WTC11 (cell line): Measurements from ENCODE around the gene CBFA2T2. TPM values are rescaled to one million over a fixed set of nuclear protein-coding genes. Genes with fewer than 3 reads are reported as not detected.

Experiments
- ATAC-seq: fragments of 200-7000 bp; cut with Tn5 transposase; 2 replicates; pipeline ENCODE4 v1.10.0; 2021; ENCODE audit warnings: mild to moderate bottlenecking, moderate library complexity
- CTCF ChIA-PET: fragments of 300-600 bp; sonication (Branson Sonifier 250); formaldehyde crosslinking; loops from one replicate; lab custom pipeline; 2021; ENCODE audit warnings: antibody characterized with exemption; lab: Charles Lee
- POLR2A ChIA-PET: fragments of 350-600 bp; sonication (Branson Sonifier 250); formaldehyde crosslinking; loops from one replicate; lab custom pipeline; 2021; ENCODE audit warnings: antibody characterized with exemption; lab: Charles Lee
- DNase-seq: peaks from one replicate; pipeline ENCODE4 v3.0.0; 2021; ENCODE audit warnings: low spot score
- H3K27ac Mint-ChIP-seq: 2 replicates; pipeline ENCODE4 v1.8.0; 2021; ENCODE audit warnings: mixed read lengths
- H3K27me3 Mint-ChIP-seq: 2 replicates; pipeline ENCODE4 v1.8.0; 2021; ENCODE audit warnings: low read depth, mild to moderate bottlenecking, moderate library complexity, mixed read lengths
- H3K36me3 Mint-ChIP-seq: 2 replicates; pipeline ENCODE4 v1.8.0; 2021; ENCODE audit warnings: mixed read lengths
- H3K4me1 Mint-ChIP-seq: 2 replicates; pipeline ENCODE4 v1.8.0; 2022; ENCODE audit warnings: mixed read lengths
- H3K4me3 Mint-ChIP-seq: 2 replicates; pipeline ENCODE4 v1.8.0; 2021; ENCODE audit warnings: mild to moderate bottlenecking, moderate library complexity, mixed read lengths
- H3K9me3 Mint-ChIP-seq: 2 replicates; pipeline ENCODE4 v1.8.0; 2021; ENCODE audit warnings: mixed read lengths
- ATF3 ChIP-seq: sonication (generic); formaldehyde crosslinking; conservative IDR thresholded peaks from 2 replicates; pipeline ENCODE4 v1.8.1; 2022; ENCODE audit warnings: mild to moderate bottlenecking, missing genetic modification reagents
- ATF6 ChIP-seq: sonication (generic); formaldehyde crosslinking; IDR thresholded peaks from 2 replicates; pipeline ENCODE4 v1.8.1; 2023; ENCODE audit warnings: mild to moderate bottlenecking, missing genetic modification reagents
- CTCF ChIP-seq: fragments of 200-600 bp; IDR thresholded peaks from 2 replicates; pipeline ENCODE4 v1.8.0; 2022; ENCODE audit warnings: antibody characterized with exemption
- FOXJ3 ChIP-seq: sonication (generic); formaldehyde crosslinking; IDR thresholded peaks from 2 replicates; pipeline ENCODE4 v1.9.0; 2021; ENCODE audit warnings: missing genetic modification reagents, mild to moderate bottlenecking, borderline replicate concordance
- GRHL2 ChIP-seq: fragments of 250-450 bp; sonication (Bioruptor Pico); IDR thresholded peaks from 2 replicates; pipeline ENCODE4 v1.8.0; 2022; ENCODE audit warnings: mild to moderate bottlenecking, moderate library complexity; ENCODE audit not compliant: insufficient replicate concordance, severe bottlenecking
- GTF2I ChIP-seq: fragments of 250-450 bp; sonication (Bioruptor Pico); conservative IDR thresholded peaks from 2 replicates; pipeline ENCODE4 v1.4.0; 2021; ENCODE audit warnings: mild to moderate bottlenecking
- HMGA2 ChIP-seq: fragments of 250-450 bp; sonication (Bioruptor Pico); IDR thresholded peaks from 2 replicates; pipeline ENCODE4 v1.4.0; 2021; ENCODE audit warnings: mild to moderate bottlenecking, moderate library complexity
- JUN ChIP-seq: sonication (generic); formaldehyde crosslinking; IDR thresholded peaks from 2 replicates; pipeline ENCODE4 v1.8.0; 2023; ENCODE audit warnings: mild to moderate bottlenecking, missing genetic modification reagents
- KAT7 ChIP-seq: sonication (generic); formaldehyde crosslinking; IDR thresholded peaks from 2 replicates; pipeline ENCODE4 v1.8.1; 2023; ENCODE audit warnings: missing genetic modification reagents, mild to moderate bottlenecking, borderline replicate concordance
- NFE2L1 ChIP-seq: sonication (generic); formaldehyde crosslinking; IDR thresholded peaks from 2 replicates; pipeline ENCODE4 v1.8.1; 2023; ENCODE audit warnings: missing genetic modification reagents
- ZBTB43 ChIP-seq: sonication (generic); formaldehyde crosslinking; IDR thresholded peaks from 2 replicates; pipeline ENCODE4 v1.8.1; 2023; ENCODE audit warnings: mild to moderate bottlenecking, missing genetic modification reagents
- ZNF263 ChIP-seq: sonication (generic); formaldehyde crosslinking; IDR thresholded peaks from 2 replicates; pipeline ENCODE4 v1.8.1; 2022; ENCODE audit warnings: low read depth, mild to moderate bottlenecking, moderate library complexity, missing genetic modification reagents
- ZNF396 ChIP-seq: fragments of 250-450 bp; sonication (Bioruptor Pico); IDR thresholded peaks from 2 replicates; pipeline ENCODE4 v1.8.0; 2021; ENCODE audit warnings: mild to moderate bottlenecking, moderate library complexity, borderline replicate concordance
- ZNF512 ChIP-seq: sonication (generic); formaldehyde crosslinking; IDR thresholded peaks from 2 replicates; pipeline ENCODE4 v1.8.1; 2022; ENCODE audit warnings: missing genetic modification reagents, borderline replicate concordance
- total RNA-seq: library from RNA; stranded (reverse); gene quantifications from 3 replicates; pipeline ENCODE4 v1.2.3, GENCODE V29; 2021
- TF ChIP-seq, protein P1 (sequence below): fragments of 250-450 bp; sonication (Bioruptor Pico); IDR thresholded peaks from 2 replicates; pipeline ENCODE4 v1.9.0; 2021; ENCODE audit warnings: moderate library complexity, mild to moderate bottlenecking, inconsistent platforms, borderline replicate concordance
- TF ChIP-seq, protein P2 (sequence below): sonication (generic); formaldehyde crosslinking; IDR thresholded peaks from 2 replicates; pipeline ENCODE4 v1.8.0; 2022; ENCODE audit warnings: mild to moderate bottlenecking, missing genetic modification reagents
- TF ChIP-seq, protein P3 (sequence below): fragments of 250-450 bp; sonication (Bioruptor Pico); conservative IDR thresholded peaks from 2 replicates; pipeline ENCODE4 v1.9.0; 2021; ENCODE audit warnings: mild to moderate bottlenecking
- TF ChIP-seq, protein P4 (sequence below): sonication (generic); formaldehyde crosslinking; IDR thresholded peaks from 2 replicates; pipeline ENCODE4 v1.8.0; 2023; ENCODE audit warnings: missing genetic modification reagents, mild to moderate bottlenecking, borderline replicate concordance

Gene CBFA2T2
- total RNA-seq, 1 experiment from 2014 or later, result 22.1 TPM

DNA sequence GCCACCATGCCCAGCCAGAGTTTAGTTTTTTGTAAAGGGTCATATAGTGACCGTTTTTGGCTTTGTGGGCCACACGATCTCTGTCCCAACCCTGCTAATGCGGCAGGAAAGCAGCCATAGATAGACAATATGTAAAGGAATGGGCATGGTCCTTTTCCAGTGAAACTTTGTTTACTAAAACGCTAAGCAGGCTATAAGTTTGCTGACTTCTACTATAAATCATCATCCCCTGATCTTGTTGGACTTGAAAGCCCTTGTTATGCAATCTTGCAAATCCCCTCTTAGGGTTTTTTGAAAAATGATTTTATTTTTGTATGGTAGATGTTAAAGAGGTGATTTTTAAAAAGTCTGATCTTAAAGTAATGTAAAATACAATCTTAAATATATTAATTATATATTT, 63.6 kb downstream of the CBFA2T2 start:
- H3K27me3 Mint-ChIP-seq, result no peaks in the 10 kb centered on the region
- no peaks in the 10 kb centered on the region for H3K9me3 Mint-ChIP-seq
- ATAC-seq, result no peak
- TF ChIP-seq GTF2I (CRISPR knock-in tag), result no peak
- H3K4me1 Mint-ChIP-seq, result peaks cover 8% of the 10 kb centered on the region
- H3K36me3 Mint-ChIP-seq, result peaks cover 7% of the 10 kb centered on the region
- H3K4me3 Mint-ChIP-seq, result no peak overlapping the region
- POLR2A ChIA-PET, result no interaction called here
- no peak overlapping the region for H3K27ac Mint-ChIP-seq
- DNase-seq, result no peak
- CTCF ChIA-PET, result no interaction called here

GRCh38 chr20:33554914-33555420, 65.1 kb downstream of the CBFA2T2 start:
- H3K27ac Mint-ChIP-seq, result no peak overlapping the region
- peak; percentile 86 for ATAC-seq
- H3K4me1 Mint-ChIP-seq, result peaks cover 11% of the 10 kb centered on the region
- CTCF ChIA-PET, result interaction anchor here (0.9 kb wide), 2 partner anchors 13 to 21 kb away, joined by 4 read pairs; no protein-coding TSS in a partner anchor
- H3K4me3 Mint-ChIP-seq, result no peak overlapping the region
- peaks cover 7% of the 10 kb centered on the region for H3K36me3 Mint-ChIP-seq
- POLR2A ChIA-PET, result interaction anchor here (0.7 to 0.9 kb wide), 3 partner anchors 13 to 111 kb away, joined by 3 read pairs; partner anchors contain the start of gene SNTA1
- DNase-seq, result no peak
- H3K9me3 Mint-ChIP-seq, result no peaks in the 10 kb centered on the region
- H3K27me3 Mint-ChIP-seq, result no peaks in the 10 kb centered on the region
- TF ChIP-seq ZNF263 (CRISPR knock-in tag) (no peak), KAT7 (CRISPR knock-in tag) (no peak), GRHL2 (CRISPR knock-in tag) (no peak), ATF6 (CRISPR knock-in tag) (no peak), ZNF512 (CRISPR knock-in tag) (no peak), ATF3 (CRISPR knock-in tag) (no peak), CTCF (no peak), GTF2I (CRISPR knock-in tag) (no peak), ZBTB43 (CRISPR knock-in tag) (no peak), HMGA2 (CRISPR knock-in tag) (no peak), JUN (no peak), ZNF396 (no peak), NFE2L1 (CRISPR knock-in tag) (no peak), FOXJ3 (CRISPR knock-in tag) (no peak)
- TF ChIP-seq, protein P1, sequence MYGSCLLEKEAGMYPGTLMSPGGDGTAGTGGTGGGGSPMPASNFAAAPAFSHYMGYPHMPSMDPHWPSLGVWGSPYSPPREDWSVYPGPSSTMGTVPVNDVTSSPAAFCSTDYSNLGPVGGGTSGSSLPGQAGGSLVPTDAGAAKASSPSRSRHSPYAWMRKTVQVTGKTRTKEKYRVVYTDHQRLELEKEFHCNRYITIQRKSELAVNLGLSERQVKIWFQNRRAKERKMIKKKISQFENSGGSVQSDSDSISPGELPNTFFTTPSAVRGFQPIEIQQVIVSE, result no peak
- TF ChIP-seq, protein P2, sequence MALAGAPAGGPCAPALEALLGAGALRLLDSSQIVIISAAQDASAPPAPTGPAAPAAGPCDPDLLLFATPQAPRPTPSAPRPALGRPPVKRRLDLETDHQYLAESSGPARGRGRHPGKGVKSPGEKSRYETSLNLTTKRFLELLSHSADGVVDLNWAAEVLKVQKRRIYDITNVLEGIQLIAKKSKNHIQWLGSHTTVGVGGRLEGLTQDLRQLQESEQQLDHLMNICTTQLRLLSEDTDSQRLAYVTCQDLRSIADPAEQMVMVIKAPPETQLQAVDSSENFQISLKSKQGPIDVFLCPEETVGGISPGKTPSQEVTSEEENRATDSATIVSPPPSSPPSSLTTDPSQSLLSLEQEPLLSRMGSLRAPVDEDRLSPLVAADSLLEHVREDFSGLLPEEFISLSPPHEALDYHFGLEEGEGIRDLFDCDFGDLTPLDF (CRISPR knock-in tag), result no peak
- TF ChIP-seq, protein P3, sequence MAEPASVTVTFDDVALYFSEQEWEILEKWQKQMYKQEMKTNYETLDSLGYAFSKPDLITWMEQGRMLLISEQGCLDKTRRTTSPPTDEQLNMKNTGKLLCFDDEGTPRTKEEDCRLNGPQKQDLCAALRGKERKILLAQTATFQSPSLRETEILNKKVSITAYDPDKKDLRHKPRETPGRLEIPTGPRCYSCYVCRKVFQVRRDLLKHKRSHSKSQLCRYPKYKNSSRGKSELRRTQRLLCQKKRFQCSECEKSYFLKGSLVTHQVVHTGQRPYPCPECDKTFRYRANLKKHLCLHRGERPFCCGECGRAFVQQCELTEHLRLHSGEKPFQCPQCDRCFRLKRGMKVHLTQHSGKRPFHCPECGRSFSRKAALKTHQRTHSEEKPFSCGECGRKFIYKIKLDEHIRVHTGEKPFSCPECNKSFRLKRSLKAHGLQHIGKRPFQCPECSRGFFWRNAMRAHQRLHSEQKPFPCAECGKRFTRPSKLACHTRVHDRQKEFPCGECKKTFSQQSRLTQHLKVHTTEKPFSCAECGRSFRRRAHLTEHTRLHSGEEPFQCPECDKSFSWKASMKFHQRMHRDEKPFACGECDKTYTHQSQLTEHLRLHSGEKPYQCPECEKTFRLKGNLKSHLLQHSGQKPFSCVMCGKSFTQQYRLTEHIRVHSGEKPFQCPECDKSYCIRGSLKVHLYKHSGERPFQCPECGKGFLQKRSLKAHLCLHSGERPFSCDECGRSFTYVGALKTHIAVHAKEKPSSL (CRISPR knock-in tag), result no peak
- TF ChIP-seq, protein P4, sequence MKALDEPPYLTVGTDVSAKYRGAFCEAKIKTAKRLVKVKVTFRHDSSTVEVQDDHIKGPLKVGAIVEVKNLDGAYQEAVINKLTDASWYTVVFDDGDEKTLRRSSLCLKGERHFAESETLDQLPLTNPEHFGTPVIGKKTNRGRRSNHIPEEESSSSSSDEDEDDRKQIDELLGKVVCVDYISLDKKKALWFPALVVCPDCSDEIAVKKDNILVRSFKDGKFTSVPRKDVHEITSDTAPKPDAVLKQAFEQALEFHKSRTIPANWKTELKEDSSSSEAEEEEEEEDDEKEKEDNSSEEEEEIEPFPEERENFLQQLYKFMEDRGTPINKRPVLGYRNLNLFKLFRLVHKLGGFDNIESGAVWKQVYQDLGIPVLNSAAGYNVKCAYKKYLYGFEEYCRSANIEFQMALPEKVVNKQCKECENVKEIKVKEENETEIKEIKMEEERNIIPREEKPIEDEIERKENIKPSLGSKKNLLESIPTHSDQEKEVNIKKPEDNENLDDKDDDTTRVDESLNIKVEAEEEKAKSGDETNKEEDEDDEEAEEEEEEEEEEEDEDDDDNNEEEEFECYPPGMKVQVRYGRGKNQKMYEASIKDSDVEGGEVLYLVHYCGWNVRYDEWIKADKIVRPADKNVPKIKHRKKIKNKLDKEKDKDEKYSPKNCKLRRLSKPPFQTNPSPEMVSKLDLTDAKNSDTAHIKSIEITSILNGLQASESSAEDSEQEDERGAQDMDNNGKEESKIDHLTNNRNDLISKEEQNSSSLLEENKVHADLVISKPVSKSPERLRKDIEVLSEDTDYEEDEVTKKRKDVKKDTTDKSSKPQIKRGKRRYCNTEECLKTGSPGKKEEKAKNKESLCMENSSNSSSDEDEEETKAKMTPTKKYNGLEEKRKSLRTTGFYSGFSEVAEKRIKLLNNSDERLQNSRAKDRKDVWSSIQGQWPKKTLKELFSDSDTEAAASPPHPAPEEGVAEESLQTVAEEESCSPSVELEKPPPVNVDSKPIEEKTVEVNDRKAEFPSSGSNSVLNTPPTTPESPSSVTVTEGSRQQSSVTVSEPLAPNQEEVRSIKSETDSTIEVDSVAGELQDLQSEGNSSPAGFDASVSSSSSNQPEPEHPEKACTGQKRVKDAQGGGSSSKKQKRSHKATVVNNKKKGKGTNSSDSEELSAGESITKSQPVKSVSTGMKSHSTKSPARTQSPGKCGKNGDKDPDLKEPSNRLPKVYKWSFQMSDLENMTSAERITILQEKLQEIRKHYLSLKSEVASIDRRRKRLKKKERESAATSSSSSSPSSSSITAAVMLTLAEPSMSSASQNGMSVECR (CRISPR knock-in tag), result no peak
